K562 (cell line): ENCODE results near the gene ATP2A2. TPM values are rescaled to one million over a fixed set of nuclear protein-coding genes. Genes with fewer than 3 reads are reported as not detected.

Experiments used
- ATAC-seq: fragments of 200-7000 bp; cut with Tn5 transposase; 3 replicates; pipeline ENCODE4 v1.9.1; 2020; ENCODE audit warnings: moderate library complexity
- BruUV-seq: library from RNA; stranded (reverse); fragments of 400-500 nt; replicated peaks from 2 replicates; lab custom pipeline; 2021; lab: Mats Ljungman, UMichigan
- CTCF ChIA-PET: fragments of 300-600 bp; formaldehyde crosslinking; extraction: SDS; loops from one replicate; lab custom pipeline; 2021; ENCODE audit warnings: low intra/inter-chr PET ratio; lab: Yijun Ruan, JAX
- POLR2A ChIA-PET: fragments of 300-600, 350-650 bp; sonication (Branson Sonifier 250); formaldehyde crosslinking; extraction: SDS; loops from one replicate; lab custom pipeline; 2021; ENCODE audit warnings: antibody characterized with exemption, inconsistent platforms; lab: Yijun Ruan, JAX
- DNase-seq, 4 experiments: peaks; one replicate each; pipeline versions ENCODE4 v3.0.0 to v3.0.0-alpha.2; 2011 to 2018; ENCODE audit warnings: low spot score in 3 of 4, mixed read lengths in 3 of 4; ENCODE audit errors: extremely low read depth in 1 of 4
- FAIRE-seq: peaks from 2 replicates; lab custom pipeline; 2011; peaks lifted over from hg19 to GRCh38; lab: Jason Lieb, UNC
- H2AFZ ChIP-seq: 2 replicates; pipeline ENCODE4 v1.6.0; 2011; ENCODE audit warnings: low read depth, low read length, control low read depth, inconsistent platforms
- H3K27ac ChIP-seq: fragments of 200-600 bp; 3 replicates; pipeline ENCODE4 v1.8.0; 2011; ENCODE audit warnings: low read depth, mild to moderate bottlenecking, control low read depth, inconsistent platforms, low read length, moderate library complexity, mixed read lengths; ENCODE audit errors: extremely low read depth
- H3K27me3 ChIP-seq, 2 experiments: fragments of 300-600 bp in 1 of 2; 2 replicates in 1 of 2; 3 replicates in 1 of 2; pipeline versions ENCODE4 v1.6.0 to v1.8.0; 2011; ENCODE audit warnings: inconsistent platforms in 2 of 2, low read length in 2 of 2, mild to moderate bottlenecking in 1 of 2, mixed read lengths in 1 of 2, moderate library complexity in 1 of 2; ENCODE audit not compliant: control insufficient read depth in 2 of 2, insufficient read depth in 2 of 2
- H3K36me3 ChIP-seq: fragments of 300-600 bp; 3 replicates; pipeline ENCODE4 v1.8.0; 2011; ENCODE audit warnings: mild to moderate bottlenecking, low read length, inconsistent platforms; ENCODE audit not compliant: control insufficient read depth, insufficient read depth
- H3K4me1 ChIP-seq, 2 experiments: fragments of 200-600 bp in 1 of 2; replicated peaks in 1 of 2; 2 replicates in 1 of 2; 3 replicates in 1 of 2; pipeline versions ENCODE4 v1.5.1 to v1.8.0; 2011; ENCODE audit warnings: inconsistent platforms in 2 of 2, low read length in 2 of 2, mild to moderate bottlenecking in 1 of 2, mixed read lengths in 1 of 2, moderate library complexity in 1 of 2; ENCODE audit not compliant: control insufficient read depth in 2 of 2, insufficient read depth in 2 of 2
- H3K4me2 ChIP-seq: 2 replicates; pipeline ENCODE4 v1.6.1; 2011; ENCODE audit warnings: low read length, control low read depth, inconsistent platforms, mixed read lengths; ENCODE audit not compliant: insufficient read depth
- H3K4me3 ChIP-seq: fragments of 200-600 bp; sonication (generic), shearing (Covaris generic); 2 replicates; pipeline ENCODE4 v1.5.1; 2016; ENCODE audit warnings: control low read depth, inconsistent platforms
- H3K79me2 ChIP-seq: fragments of 200-600 bp; 3 replicates; pipeline ENCODE4 v1.8.0; 2011; ENCODE audit warnings: low read length, inconsistent platforms; ENCODE audit not compliant: control insufficient read depth, insufficient read depth
- H3K9ac ChIP-seq, 2 experiments: 2 replicates each; pipeline versions ENCODE4 v1.6.0 to v1.6.1; 2011; ENCODE audit warnings: low read depth in 2 of 2, low read length in 2 of 2, control low read depth in 1 of 2, inconsistent platforms in 1 of 2, mild to moderate bottlenecking in 1 of 2, mixed read lengths in 1 of 2; ENCODE audit not compliant: insufficient read depth in 1 of 2
- H3K9me1 ChIP-seq: one replicate; pipeline ENCODE4 v1.6.0; 2011; ENCODE audit warnings: inconsistent platforms, mild to moderate bottlenecking, low read length, moderate library complexity; ENCODE audit not compliant: control insufficient read depth, insufficient read depth
- H3K9me3 ChIP-seq: replicated peaks from 2 replicates; pipeline ENCODE4 v1.5.1; 2011; ENCODE audit warnings: low read depth, low read length, inconsistent platforms; ENCODE audit not compliant: control insufficient read depth, insufficient read depth
- H4K20me1 ChIP-seq: replicated peaks from 2 replicates; pipeline ENCODE4 v1.6.1; 2011; ENCODE audit warnings: low read length, inconsistent platforms, mixed read lengths; ENCODE audit not compliant: control insufficient read depth, insufficient read depth
- CAMTA2 ChIP-seq: fragments of 250-450 bp; sonication (Bioruptor Pico); conservative IDR thresholded peaks from 2 replicates; pipeline ENCODE4 v1.5.1; 2022
- CXXC5 ChIP-seq: fragments of 250-450 bp; sonication (Bioruptor Pico); IDR thresholded peaks from 2 replicates; pipeline ENCODE4 v1.8.0; 2022; ENCODE audit warnings: inconsistent platforms, mild to moderate bottlenecking, moderate library complexity
- EGR1 ChIP-seq: fragments of 450-650 bp; conservative IDR thresholded peaks from 2 replicates; pipeline ENCODE4 v1.6.1; 2017; ENCODE audit warnings: mild to moderate bottlenecking
- GABPB1 ChIP-seq: sonication (generic); formaldehyde crosslinking; IDR thresholded peaks from 2 replicates; pipeline ENCODE4 v1.8.0; 2022; ENCODE audit warnings: mild to moderate bottlenecking, missing genetic modification reagents
- GTF3C2 ChIP-seq: IDR thresholded peaks from 3 replicates; pipeline ENCODE4 v1.6.1; 2011; ENCODE audit warnings: borderline replicate concordance, mild to moderate bottlenecking, moderate library complexity; ENCODE audit not compliant: insufficient read length; ENCODE audit errors: extremely low read depth
- HES1 ChIP-seq: fragments of 450-650 bp; IDR thresholded peaks from 2 replicates; pipeline ENCODE4 v1.6.1; 2016; ENCODE audit warnings: low read depth, mild to moderate bottlenecking, moderate library complexity
- MAFK ChIP-seq: IDR thresholded peaks from 2 replicates; pipeline ENCODE4 v1.6.1; 2011; ENCODE audit warnings: low read length, improper control_type of control experiment
- SIRT6 ChIP-seq: IDR thresholded peaks from one replicate; pipeline ENCODE4 v1.6.1; 2012; ENCODE audit warnings: low read depth, mild to moderate bottlenecking, control low read depth, inconsistent platforms, low read length, moderate library complexity
- TFE3 ChIP-seq: fragments of 450-650 bp; formaldehyde crosslinking; IDR thresholded peaks from 2 replicates; pipeline ENCODE4 v1.4.0; 2020; ENCODE audit warnings: mild to moderate bottlenecking, mixed read lengths
- TGIF2 ChIP-seq: sonication (generic); formaldehyde crosslinking; IDR thresholded peaks from 2 replicates; pipeline ENCODE4 v1.8.1; 2022; ENCODE audit warnings: mild to moderate bottlenecking, missing genetic modification reagents, moderate library complexity
- ZNF140 ChIP-seq: fragments of 250-450 bp; sonication (Bioruptor Pico); IDR thresholded peaks from 2 replicates; pipeline ENCODE4 v1.8.0; 2021; ENCODE audit warnings: moderate library complexity, mild to moderate bottlenecking, inconsistent platforms
- ZNF217 ChIP-seq: sonication (generic); formaldehyde crosslinking; IDR thresholded peaks from 2 replicates; pipeline ENCODE4 v1.8.0; 2022; ENCODE audit warnings: mild to moderate bottlenecking, missing genetic modification reagents
- ZNF3 ChIP-seq: fragments of 250-450 bp; sonication (Bioruptor Pico); IDR thresholded peaks from 2 replicates; pipeline ENCODE4 v1.5.0; 2021; ENCODE audit warnings: mild to moderate bottlenecking, moderate library complexity
- ZNF395 ChIP-seq: fragments of 200-800 bp; sonication (Bioruptor generic); IDR thresholded peaks from 2 replicates; pipeline ENCODE4 v1.6.1; 2017; ENCODE audit warnings: missing genetic modification characterization, missing compliant biosample characterization
- ZNF445 ChIP-seq: fragments of 250-450 bp; sonication (Bioruptor Pico); IDR thresholded peaks from 2 replicates; pipeline ENCODE4 v1.4.0; 2020; ENCODE audit warnings: low read depth, mild to moderate bottlenecking, moderate library complexity
- WGBS: fragments of 100-300 bp; shearing (Covaris generic); methylation state at CpG from one replicate; pipeline ENCODE4 v1.1.6; 2016; ENCODE audit warnings: low coverage, mixed read lengths; ENCODE audit not compliant: insufficient coverage; ENCODE audit errors: missing lambda C conversion rate; 5-methylcytosine and 5-hydroxymethylcytosine counted together
- in situ Hi-C: fragments of 300-500 bp; cut with MboI; formaldehyde crosslinking; loops from 4 replicates; pipeline ENCODE4 v1.15.0; 2018; ENCODE audit warnings: inconsistent platforms, mixed read lengths
- intact Hi-C: fragments of 100-400 bp; cut with micrococcal nuclease; formaldehyde crosslinking; loops from 2 replicates; pipeline ENCODE4 v1.14.2; 2022
- polyA plus RNA-seq, 8 experiments: library from polyadenylated mRNA; depleted of rRNA in 4 of 8; stranded (reverse) in 5 of 8; unstranded in 3 of 8; fragments of >200 nt; fragmentation: Nextera tagmentation in 2 of 8; fragmentation: Illumina TruSeq in 1 of 8; extraction: Ambion mirVana in 2 of 8; extraction: Trizol in 1 of 8; gene quantifications; 2 replicates each; pipeline versions ENCODE4 v1.2.1 to v1.2.3, GENCODE V29; 2011 to 2014; ENCODE audit warnings: inconsistent platforms in 1 of 8, missing spikeins in 1 of 8
- total RNA-seq, 7 experiments: library from RNA; depleted of rRNA in 6 of 7; stranded (reverse); fragments of >200 nt in 6 of 7; fragmentation: Illumina TruSeq in 2 of 7; extraction: Trizol in 2 of 7; gene quantifications; 2 replicates each; pipeline versions ENCODE4 v1.2.1 to v1.2.3, GENCODE V29; 2011 to 2021; ENCODE audit warnings: low replicate concordance in 1 of 7

Gene ATP2A2
- total and polyA plus RNA-seq, 9 of the 15 experiments (the other 6 are each of a cell fraction or from before 2014, with no cell fraction given) = 5.2 to 205 (median 51.6) TPM

- Histone ChIP-seq H3K4me2 (peak overlapping the region; percentile 50), H3K27ac (peak overlapping the region; percentile 85), H3K27me3 (no peaks in the 10 kb centered on the region), H3K36me3 (peaks cover 17% of the 10 kb centered on the region; the same call in 2 of the 3 replicates), H3K9me3 (no peaks in the 10 kb centered on the region), H3K4me1 (peaks cover 8 to 21% of the 10 kb centered on the region in 2 experiments; a peak in 4 of 5 replicates), H3K79me2 (no peaks in the 10 kb centered on the region), H4K20me1 (peaks cover 6% of the 10 kb centered on the region; the same call in 1 of the 2 replicates), H2AFZ (peak overlapping the region; percentile 66), H3K9ac (peak overlapping the region in 1 of 2 experiments; percentile 36; a peak in 1 of 4 replicates), H3K9me1 (no peaks in the 10 kb centered on the region), H3K4me3 (no peak overlapping the region)
- intact Hi-C loops (loop anchor here (1.0 to 10.0 kb wide), 2 partner anchors 77 to 249 kb away; no protein-coding TSS in a partner anchor), in situ Hi-C loops (no loop called here)
- no TSS peak for BruUV-seq
- FAIRE-seq = peak; percentile 90
- DNase-seq = peak; percentile 66 to 86 (median 78)
- POLR2A ChIA-PET = interaction anchor here (0.5 to 1.7 kb wide), 14 partner anchors 9 to 225 kb away, joined by 3 to 10 read pairs (median 3); partner anchors contain the start of gene ARPC3
- 16% methylated on average over 7 of the region's 7 CpGs for WGBS
- CTCF ChIA-PET = interaction anchor here (1.7 kb wide), 1 partner anchor 77 kb away, joined by 7 read pairs; no protein-coding TSS in a partner anchor
- ATAC-seq = peak; percentile 68
- peak; percentile 80 for TF ChIP-seq EGR1
- no peak for TF ChIP-seq TGIF2 (CRISPR knock-in tag)
- TF ChIP-seq ZNF3 = no peak
- TF ChIP-seq CAMTA2 = no peak
- peak; percentile 63 for TF ChIP-seq HES1
- no peak for TF ChIP-seq ZNF445 (CRISPR knock-in tag)
- no peak for TF ChIP-seq ZNF140 (CRISPR knock-in tag)
- TF ChIP-seq MAFK = no peak
- peak; percentile 60 for TF ChIP-seq CXXC5 (CRISPR knock-in tag)
- TF ChIP-seq GABPB1 = no peak; the same call in 1 of the 2 replicates
- no peak for TF ChIP-seq TFE3
- no peak for TF ChIP-seq ZNF217 (CRISPR knock-in tag)
- peak; percentile 60; the same call in 1 of the 2 replicates for TF ChIP-seq ZNF395 (CRISPR knock-in tag)
- TF ChIP-seq SIRT6 = no peak
- TF ChIP-seq GTF3C2 = no peak
Measured at GRCh38 chr12:110354172-110354780, 73.2 kb downstream of the ATP2A2 start.
